Glomerular visceral epithelial cell (primary cell): ENCODE data around the gene SECISBP2.
A peak's percentile ranks its signal among the peaks of the same experiment; 100 is the strongest.

Experiments used
- DNase-seq: peaks from one replicate; pipeline ENCODE4 v3.0.0-alpha.2; 2016; ENCODE audit errors: extremely low spot score

SECISBP2 gene

DNA sequence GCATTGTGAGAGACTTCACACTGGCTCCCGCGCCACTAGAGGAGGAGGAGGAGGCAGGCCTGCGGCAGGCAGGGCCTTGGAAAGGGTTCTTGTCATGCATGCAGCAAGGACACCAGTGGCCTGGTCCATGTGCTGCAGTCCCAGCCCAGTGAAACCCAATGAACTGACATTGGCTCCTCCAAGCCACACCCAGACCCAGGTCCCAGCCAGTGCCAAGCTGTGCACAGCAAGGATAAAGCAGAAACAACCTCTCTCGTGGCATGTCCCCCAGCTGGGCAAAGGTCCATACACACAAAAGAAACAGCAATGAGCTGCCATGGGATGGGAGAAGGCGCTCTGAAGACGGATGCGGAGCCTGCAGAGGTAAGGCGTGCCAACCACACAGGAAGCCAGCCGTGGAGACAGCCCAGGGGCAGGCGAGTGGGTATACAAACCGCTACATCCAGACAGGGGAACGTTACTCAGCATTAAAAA is 90.4 kb downstream of the SECISBP2 start:
- peak; percentile 62 for DNase-seq
